OCI-LY3 (cell line): ENCODE measurements around the gene SHC2.
"Not testable (repeated sequence)": the region's sequence is repeated elsewhere in the genome, so short reads cannot be mapped to it uniquely, and the experiment has no call there.

ENCODE experiments used
- H2AFZ ChIP-seq: fragments of 200-600, 300-600 bp; shearing (Covaris generic); 2 replicates; pipeline ENCODE4 v1.6.0; 2014; ENCODE audit warnings: antibody characterized with exemption, low read depth, low read length
- H3K27ac ChIP-seq: fragments of 200-600, 300-600 bp; sonication (generic); 2 replicates; pipeline ENCODE4 v1.5.1; 2014; ENCODE audit warnings: mild to moderate bottlenecking, low read length, moderate library complexity, mixed read lengths
- H3K27me3 ChIP-seq: fragments of 200-600, 300-600 bp; sonication (generic); 2 replicates; pipeline ENCODE4 v1.6.1; 2014; ENCODE audit warnings: low read depth, low read length, mixed read lengths
- H3K36me3 ChIP-seq: fragments of 200-600, 300-600 bp; sonication (generic); replicated peaks from 2 replicates; pipeline ENCODE3; 2014; ENCODE audit warnings: low read depth, low read length, mixed read lengths
- H3K4me1 ChIP-seq: fragments of 300-600, 200-600 bp; sonication (generic); 2 replicates; pipeline ENCODE4 v1.6.1; 2014; ENCODE audit warnings: low read length, mixed read lengths
- H3K4me2 ChIP-seq: fragments of 200-600, 300-600 bp; sonication (generic); 2 replicates; pipeline ENCODE4 v1.6.1; 2014; ENCODE audit warnings: low read length, mixed read lengths
- H3K4me3 ChIP-seq: fragments of 300-600, 200-600 bp; sonication (generic); 2 replicates; pipeline ENCODE4 v1.5.1; 2014; ENCODE audit warnings: antibody characterized with exemption, mild to moderate bottlenecking, low read length, moderate library complexity
- H3K79me2 ChIP-seq: fragments of 300-600, 200-600 bp; shearing (Covaris generic); 2 replicates; pipeline ENCODE4 v1.6.1; 2014; ENCODE audit warnings: mild to moderate bottlenecking, low read length, mixed read lengths
- H3K9ac ChIP-seq: fragments of 300-600, 200-600 bp; shearing (Covaris generic); 2 replicates; pipeline ENCODE4 v1.6.0; 2014; ENCODE audit warnings: mild to moderate bottlenecking, low read length, moderate library complexity
- H3K9me3 ChIP-seq: fragments of 200-600, 300-600 bp; shearing (Covaris generic); 2 replicates; pipeline ENCODE4 v1.6.1; 2014; ENCODE audit warnings: low read length, mixed read lengths; ENCODE audit not compliant: insufficient read depth
- H4K20me1 ChIP-seq: fragments of 200-600, 300-600 bp; sonication (generic); 2 replicates; pipeline ENCODE4 v1.6.1; 2016; ENCODE audit warnings: low read length, mixed read lengths; ENCODE audit not compliant: insufficient read depth
- EZH2phosphoT487 ChIP-seq: fragments of 200-600 bp; shearing (Covaris generic); IDR thresholded peaks from 2 replicates; pipeline ENCODE4 v1.6.1; 2018; ENCODE audit warnings: antibody characterized with exemption, mixed run types, low read depth
- TF ChIP-seq, protein P1 (sequence below): fragments of 200-600, 300-600 bp; sonication (generic); IDR thresholded peaks from 2 replicates; pipeline ENCODE4 v1.5.1; 2014; ENCODE audit warnings: antibody characterized with exemption, low read length, low read depth

SHC2 gene

DNA sequence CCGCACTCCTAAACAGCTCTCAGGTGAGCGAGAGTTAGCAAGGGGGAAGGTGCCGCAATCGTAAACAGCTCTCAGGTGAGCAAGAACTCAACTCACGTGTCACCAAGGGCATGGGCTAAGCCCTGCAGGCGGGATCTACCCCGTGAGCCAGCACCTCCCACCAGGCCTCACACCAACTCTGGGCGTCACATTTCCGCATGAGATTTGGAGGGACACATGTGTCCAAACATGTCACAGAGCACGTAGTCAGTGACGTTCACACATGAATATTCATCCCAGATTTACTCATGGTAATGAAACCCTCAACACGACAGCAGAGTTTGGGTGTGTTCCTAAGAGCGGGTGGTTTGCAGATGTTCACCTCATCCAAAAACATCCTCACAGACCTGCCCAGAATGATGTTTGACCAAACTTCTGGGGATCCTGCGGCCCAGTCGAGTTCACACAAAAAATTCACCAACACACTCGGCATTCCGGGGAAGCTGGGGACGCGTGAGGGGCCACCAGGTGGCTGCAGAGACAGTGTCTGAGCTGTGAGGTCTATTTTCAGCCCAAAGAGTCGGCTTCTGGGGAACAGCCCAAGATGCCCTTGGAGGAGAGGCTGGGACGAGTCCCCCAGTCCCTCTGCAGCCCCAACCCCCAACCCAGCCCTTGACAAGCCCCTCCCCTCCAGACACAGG lies 71.4 kb downstream of the SHC2 start:
- Histone ChIP-seq H3K27me3 (no peaks in the 10 kb centered on the region), H3K9me3 (peaks cover 5% of the 10 kb centered on the region; the same call in 1 of the 2 replicates), H3K36me3 (no peaks in the 10 kb centered on the region), H3K27ac (no peak overlapping the region), H3K79me2 (no peaks in the 10 kb centered on the region), H3K4me1 (no peaks in the 10 kb centered on the region), H3K9ac (no peak overlapping the region), H4K20me1 (no peaks in the 10 kb centered on the region), H3K4me2 (no peak overlapping the region), H3K4me3 (no peak overlapping the region), H2AFZ (no peak overlapping the region)
- no peak for TF ChIP-seq EZH2phosphoT487
- TF ChIP-seq, protein P1, sequence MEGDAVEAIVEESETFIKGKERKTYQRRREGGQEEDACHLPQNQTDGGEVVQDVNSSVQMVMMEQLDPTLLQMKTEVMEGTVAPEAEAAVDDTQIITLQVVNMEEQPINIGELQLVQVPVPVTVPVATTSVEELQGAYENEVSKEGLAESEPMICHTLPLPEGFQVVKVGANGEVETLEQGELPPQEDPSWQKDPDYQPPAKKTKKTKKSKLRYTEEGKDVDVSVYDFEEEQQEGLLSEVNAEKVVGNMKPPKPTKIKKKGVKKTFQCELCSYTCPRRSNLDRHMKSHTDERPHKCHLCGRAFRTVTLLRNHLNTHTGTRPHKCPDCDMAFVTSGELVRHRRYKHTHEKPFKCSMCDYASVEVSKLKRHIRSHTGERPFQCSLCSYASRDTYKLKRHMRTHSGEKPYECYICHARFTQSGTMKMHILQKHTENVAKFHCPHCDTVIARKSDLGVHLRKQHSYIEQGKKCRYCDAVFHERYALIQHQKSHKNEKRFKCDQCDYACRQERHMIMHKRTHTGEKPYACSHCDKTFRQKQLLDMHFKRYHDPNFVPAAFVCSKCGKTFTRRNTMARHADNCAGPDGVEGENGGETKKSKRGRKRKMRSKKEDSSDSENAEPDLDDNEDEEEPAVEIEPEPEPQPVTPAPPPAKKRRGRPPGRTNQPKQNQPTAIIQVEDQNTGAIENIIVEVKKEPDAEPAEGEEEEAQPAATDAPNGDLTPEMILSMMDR = no peak

DNA sequence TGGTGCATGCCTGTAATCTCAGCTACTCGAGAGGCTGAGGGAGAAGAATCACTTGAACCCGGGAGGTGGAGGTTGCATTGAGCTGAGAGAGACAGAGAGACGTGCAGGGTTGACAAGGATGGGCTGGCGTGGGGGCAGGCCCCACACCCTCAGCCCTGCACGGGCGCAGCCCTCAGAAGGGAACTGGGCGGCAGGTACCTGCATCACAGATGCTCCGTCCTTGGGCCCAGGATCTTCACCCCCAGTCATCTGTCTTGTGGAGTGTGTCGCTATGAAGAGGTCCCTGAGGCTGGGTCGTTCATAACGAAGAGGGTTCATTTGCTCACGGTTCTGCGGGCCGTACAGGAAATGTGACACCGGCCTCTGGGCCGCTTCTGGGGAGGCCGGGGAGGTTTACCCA lies 72.1 kb downstream of the SHC2 start:
- Histone ChIP-seq H3K27ac (no peak overlapping the region), H3K9ac (no peak overlapping the region), H3K9me3 (peaks cover 8% of the 10 kb centered on the region; the same call in 1 of the 2 replicates), H3K4me3 (no peak overlapping the region), H3K36me3 (no peaks in the 10 kb centered on the region), H4K20me1 (no peaks in the 10 kb centered on the region), H3K79me2 (no peaks in the 10 kb centered on the region), H3K4me2 (no peak overlapping the region), H3K4me1 (no peaks in the 10 kb centered on the region), H3K27me3 (no peaks in the 10 kb centered on the region), H2AFZ (no peak overlapping the region)
- TF ChIP-seq, protein P1 = no peak
- no peak for TF ChIP-seq EZH2phosphoT487

DNA sequence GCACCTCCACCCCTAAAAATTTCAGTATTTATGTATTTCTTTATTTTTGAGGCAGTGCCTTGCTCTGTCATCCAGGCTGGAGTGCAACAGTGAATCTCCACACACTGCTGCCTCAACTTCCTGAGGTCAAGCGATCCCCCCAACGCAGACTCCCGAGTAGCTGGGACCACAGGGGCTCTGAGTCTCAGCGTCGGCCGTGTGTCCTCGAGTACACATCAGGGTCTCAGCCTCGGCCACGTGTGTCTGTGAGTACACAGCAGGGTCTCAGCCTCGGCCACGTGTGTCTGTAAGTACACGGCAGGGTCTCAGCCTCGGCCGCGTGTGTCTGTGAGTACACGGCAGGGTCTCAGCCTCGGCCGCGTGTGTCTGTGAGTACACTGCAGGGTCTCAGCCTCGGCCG lies 73.1 kb downstream of the SHC2 start:
- peaks cover 2% of the 10 kb centered on the region for H3K4me1 ChIP-seq
- H3K27ac ChIP-seq = no peak overlapping the region
- TF ChIP-seq, protein P1 = no peak
- no peak for TF ChIP-seq EZH2phosphoT487
- H3K79me2 ChIP-seq = no peaks in the 10 kb centered on the region
- H3K27me3 ChIP-seq = no peaks in the 10 kb centered on the region
- H3K4me3 ChIP-seq = no peak overlapping the region
- H3K9me3 ChIP-seq = peaks cover 3% of the 10 kb centered on the region; the same call in 1 of the 2 replicates
- no peak overlapping the region for H3K4me2 ChIP-seq
- H3K36me3 ChIP-seq = no peaks in the 10 kb centered on the region
- H2AFZ ChIP-seq = no peak overlapping the region
- no peaks in the 10 kb centered on the region for H4K20me1 ChIP-seq
- H3K9ac ChIP-seq = no peak overlapping the region

DNA sequence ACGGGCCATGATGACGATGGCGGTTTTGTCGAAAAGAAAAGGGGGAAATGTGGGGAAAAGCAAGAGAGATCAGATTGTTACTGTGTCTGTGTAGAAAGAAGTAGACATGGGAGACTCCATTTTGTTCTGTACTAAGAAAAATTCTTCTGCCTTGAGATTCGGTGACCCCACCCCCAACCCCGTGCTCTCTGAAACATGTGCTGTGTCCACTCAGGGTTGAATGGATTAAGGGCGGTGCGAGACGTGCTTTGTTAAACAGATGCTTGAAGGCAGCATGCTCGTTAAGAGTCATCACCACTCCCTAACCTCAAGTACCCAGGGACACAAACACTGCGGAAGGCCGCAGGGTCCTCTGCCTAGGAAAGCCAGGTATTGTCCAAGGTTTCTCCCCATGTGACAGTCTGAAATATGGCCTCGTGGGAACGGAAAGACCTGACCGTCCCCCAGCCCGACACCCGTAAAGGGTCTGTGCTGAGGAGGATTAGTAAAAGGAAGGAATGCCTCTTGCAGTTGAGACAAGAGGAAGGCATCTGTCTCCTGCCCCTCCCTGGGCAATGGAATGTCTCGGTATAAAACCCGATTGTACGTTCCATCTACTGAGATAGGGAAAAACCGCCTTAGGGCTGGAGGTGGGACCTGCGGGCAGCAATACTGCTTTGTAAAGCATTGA lies 74.1 kb downstream of the SHC2 start:
- H3K27ac ChIP-seq, H3K9ac ChIP-seq, H2AFZ ChIP-seq, H3K79me2 ChIP-seq, H3K9me3 ChIP-seq, H3K36me3 ChIP-seq, H3K4me3 ChIP-seq, H3K4me1 ChIP-seq, H4K20me1 ChIP-seq, H3K4me2 ChIP-seq, H3K27me3 ChIP-seq: not testable (repeated sequence)

DNA sequence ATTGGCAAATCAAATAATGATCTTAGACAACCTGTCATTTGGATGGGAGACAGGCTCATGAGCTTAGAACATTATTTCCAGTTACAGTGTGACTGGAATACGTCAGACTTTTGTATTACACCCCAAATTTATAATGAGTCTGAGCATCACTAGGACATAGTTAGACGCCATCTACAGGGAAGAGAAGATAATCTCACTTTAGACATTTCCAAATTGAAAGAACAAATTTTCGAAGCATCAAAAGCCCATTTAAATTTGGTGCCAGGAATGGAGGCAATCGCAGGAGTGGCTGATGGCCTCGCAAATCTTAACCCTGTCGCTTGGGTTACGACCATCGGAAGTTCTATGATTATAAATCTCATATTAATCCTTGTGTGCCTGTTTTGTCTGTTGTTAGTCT lies 74.6 kb downstream of the SHC2 start:
- H3K36me3 ChIP-seq, H3K79me2 ChIP-seq, H3K27ac ChIP-seq, H3K9me3 ChIP-seq, H3K27me3 ChIP-seq, H3K4me1 ChIP-seq, H3K9ac ChIP-seq, H2AFZ ChIP-seq, H3K4me2 ChIP-seq, H3K4me3 ChIP-seq, H4K20me1 ChIP-seq: not testable (repeated sequence)
